Amygdala (tissue), 56 donors: Measurements from ENCODE around the gene NKX2-2.
A peak's percentile ranks its signal among the peaks of the same experiment; 100 is the strongest.

Experiments
- DNase-seq, 56 donors: peaks; one replicate each; lab custom pipeline; 2025; lab: John Stamatoyannopoulos, UW

Gene NKX2-2

DNA sequence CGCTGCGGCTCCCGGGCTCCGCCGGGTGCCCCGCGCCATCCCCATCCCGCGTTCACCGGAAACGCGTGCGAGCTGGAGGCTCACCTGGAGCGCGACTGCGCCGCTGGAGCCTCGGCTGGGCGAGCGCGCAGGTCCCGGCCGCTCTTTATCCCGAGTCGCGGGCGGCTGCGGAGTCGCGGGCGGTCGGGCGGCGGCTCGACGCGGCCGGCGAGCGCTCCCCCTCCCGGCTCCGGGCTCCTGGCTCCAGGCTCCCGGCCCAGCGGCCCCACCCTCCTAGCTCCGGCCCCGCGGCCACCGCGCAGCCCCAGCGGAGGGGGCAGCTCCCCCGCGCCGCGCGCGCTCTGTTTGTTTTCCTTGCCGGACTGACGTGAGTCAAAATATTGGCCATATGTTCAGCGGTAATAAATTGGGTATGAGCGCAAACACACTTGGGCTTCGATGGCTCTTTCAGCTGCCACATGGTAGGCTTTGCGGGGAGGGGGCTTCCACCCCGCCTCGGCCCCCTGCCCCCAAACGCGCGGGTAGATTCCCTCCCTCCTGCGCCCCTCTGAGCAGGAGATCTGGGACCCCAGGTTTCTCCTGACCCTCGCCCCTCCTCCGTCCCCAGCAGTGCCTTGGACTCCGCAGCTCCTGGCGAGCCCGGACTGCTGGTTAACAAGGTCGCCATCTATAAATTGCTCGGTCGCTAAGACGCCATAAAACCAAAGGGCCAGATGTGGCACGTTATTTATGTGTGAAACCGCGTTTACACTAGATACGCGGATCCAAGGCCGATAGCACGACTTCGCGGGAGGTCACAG is 8.8 kb upstream of the NKX2-2 start:
- DNase-seq, result peak in 28 of 56 donors; percentile 31 to 82 (median 50)

- peak in 8 of 56 donors; percentile 25 to 64 (median 50) for DNase-seq
Observed at GRCh38 chr20:21521596-21522480, 8.0 kb upstream of the NKX2-2 start.

DNA sequence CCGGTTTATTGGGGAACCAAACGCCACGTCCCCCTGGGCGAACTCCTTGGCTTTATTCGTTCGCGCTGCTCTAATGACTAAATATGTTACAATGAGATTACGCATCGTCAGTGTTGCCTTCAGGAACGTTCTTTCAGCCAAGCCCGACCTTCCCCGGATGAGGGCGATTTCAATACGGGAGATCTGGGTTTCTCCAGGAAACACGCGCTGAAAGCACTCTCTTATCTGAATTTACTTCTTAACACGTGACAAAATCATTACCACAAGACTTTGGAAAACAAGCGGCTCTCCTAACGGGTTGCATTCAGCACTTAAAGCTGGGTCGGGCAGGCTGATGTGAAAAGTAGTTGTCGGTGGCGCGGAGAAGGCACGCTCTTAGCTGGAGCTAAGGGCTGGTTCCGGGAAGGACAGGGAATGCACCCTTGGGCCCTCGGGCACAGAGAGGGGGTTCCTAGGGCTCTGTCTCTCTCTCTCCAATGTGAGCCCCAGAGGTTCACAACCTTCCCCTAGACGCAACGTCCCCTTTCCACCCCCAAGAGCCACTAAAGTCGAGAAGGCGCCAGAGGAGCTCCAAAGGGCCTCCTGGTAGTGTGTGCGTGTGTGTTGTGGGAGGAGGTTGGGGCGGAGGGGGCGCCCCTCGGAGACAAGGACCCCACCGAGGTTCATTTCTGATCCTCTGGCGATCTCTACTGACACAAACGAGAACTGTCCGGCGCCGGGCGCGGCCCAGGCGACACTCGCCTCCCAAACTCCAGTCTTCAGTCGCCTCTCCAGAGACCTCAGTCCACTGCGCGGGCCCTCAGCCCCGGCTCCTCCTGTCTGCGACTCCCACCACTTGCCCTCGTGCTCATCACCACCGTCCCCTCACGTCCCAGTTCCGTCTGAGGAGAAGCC is 7.1 kb upstream of the NKX2-2 start:
- DNase-seq, result peak in 34 of 56 donors; percentile 24 to 77 (median 46)

GRCh38 chr20:21519136-21519584 is 5.3 kb upstream of the NKX2-2 start:
- no peak for DNase-seq

DNA sequence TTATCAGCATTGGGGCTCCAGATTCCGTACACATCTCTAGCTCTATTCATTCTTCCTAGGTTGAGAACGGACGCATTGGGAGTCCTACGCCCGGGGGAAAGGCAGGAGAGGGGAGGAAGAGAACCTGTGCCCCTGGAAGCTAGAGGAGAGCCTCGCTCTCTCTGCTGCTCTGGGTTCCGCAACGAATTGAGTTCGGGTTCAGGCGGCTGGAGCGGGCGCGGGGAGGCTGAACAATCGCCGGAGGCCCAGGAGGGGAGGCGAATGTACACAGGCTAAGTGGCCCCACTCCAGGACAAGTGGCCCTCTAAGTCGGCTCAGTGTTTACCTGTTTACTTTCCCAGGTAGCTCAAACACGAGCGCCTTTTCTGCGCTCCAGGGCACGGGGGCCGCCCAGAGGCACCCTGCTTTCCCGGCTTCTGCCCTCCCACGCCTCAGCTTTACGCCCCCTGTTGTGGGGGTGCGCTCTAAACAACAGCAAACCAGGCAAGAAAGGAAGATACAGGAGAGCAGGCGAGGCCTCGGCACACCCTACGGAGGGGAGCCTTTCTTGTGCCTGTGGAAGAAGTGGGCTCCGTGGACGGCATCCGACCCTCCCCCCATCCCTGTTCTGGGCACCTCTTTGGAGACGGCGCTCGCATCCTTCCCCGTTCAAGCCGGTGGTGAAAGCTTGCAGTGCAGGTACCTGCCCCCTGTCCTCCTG is 4.6 kb upstream of the NKX2-2 start:
- DNase-seq, result no peak

DNA sequence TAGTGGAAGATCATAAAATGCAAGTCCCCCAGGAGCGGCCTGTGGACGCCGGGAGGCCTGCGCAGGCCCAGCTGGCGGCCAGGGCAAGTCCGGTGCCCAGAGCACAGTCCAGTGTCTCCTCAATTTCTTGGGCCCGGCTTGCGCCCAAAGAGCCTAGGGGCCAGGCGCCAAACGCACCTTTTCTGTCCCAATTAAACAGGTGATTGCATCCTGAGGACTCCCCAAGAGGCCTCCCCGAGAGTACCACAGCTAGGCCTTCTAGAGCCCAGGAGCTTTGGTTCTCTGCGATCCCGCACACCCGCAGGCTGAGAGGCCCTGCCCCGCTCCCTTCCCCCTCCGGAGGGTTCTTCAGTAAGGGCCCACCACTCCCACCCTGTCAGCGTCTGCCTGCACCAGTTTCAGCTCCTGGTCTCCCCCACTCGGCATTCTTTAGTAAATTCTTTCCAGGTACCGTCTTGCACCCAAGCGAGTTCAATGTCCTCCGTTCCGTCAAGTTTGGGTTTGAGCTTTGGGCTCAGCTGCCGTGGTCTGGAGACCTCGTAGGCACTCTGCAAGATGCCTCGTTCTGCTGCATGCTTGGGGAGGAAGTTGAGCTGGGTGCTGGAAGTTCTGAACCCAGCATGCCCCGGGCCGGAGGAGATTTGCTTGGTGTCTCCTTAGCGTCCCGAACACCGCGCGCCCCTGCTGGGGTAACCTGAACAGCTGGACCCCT is 3.9 kb upstream of the NKX2-2 start:
- DNase-seq, result no peak

GRCh38 chr20:21516861-21517565 is 3.1 kb upstream of the NKX2-2 start:
- no peak for DNase-seq

DNA sequence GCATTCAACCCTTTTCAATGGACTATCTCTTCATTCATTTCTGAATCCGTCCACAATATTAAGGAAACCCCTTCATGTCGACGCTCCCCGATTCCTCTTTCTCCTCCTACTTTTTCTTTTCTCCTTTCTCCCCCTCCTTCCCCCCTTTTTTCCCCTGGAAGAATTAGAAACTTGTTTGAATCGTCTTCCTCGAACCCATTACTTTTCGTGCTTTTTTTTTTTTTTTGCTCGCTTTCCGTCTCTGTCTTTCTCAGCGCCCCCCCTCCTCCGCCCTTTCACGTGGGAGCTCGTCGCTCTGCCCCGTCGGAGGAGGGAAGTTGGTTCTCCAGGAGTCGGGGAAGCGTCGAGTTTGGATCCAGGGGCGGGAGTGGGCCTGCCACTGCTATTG is 2.3 kb upstream of the NKX2-2 start:
- no peak for DNase-seq

GRCh38 chr20:21515300-21516179 is 1.7 kb upstream of the NKX2-2 start:
- peak in 15 of 56 donors; percentile 13 to 63 (median 29) for DNase-seq

- DNase-seq, result peak in 19 of 56 donors; percentile 24 to 74 (median 49)
Observed at GRCh38 chr20:21514553-21515251, 838 bp upstream of the NKX2-2 start.

GRCh38 chr20:21513181-21513663 is 642 bp downstream of the NKX2-2 start:
- DNase-seq, result peak in 8 of 56 donors; percentile 20 to 55 (median 42)

GRCh38 chr20:21512634-21513180 is 1.2 kb downstream of the NKX2-2 start:
- DNase-seq, result peak in 27 of 56 donors; percentile 30 to 69 (median 45)

DNA sequence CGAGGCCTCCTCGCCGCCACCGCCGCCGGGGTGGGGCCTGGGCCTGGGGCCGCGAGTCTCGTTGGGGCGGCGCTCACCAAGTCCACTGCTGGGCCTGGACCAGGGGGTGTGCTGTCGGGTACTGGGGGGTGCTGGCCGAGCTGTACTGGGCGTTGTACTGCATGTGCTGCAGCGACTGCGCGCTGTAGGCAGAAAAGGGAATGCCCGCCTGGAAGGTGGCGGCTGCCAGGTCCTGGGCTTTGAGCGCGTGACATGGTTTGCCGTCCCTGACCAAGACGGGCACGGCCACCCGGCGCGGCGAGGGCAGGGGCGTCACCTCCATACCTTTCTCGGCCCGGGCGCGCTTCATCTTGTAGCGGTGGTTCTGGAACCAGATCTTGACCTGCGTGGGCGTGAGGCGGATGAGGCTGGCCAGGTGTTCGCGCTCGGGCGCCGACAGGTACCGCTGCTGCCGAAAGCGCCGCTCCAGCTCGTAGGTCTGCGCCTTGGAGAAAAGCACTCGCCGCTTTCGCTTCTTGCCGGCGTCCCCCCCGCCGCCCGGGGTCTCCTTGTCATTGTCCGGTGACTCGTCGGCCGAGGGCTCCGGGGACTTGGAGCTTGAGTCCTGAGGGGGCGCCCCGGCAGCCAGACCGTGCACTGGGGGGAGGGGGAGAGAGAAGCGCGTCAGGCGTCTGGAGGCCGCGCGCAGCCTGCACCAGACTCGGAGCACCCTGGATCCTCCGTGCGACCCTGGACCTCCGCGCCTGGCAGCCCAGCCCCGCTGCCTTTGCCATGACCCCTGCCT is 1.8 kb downstream of the NKX2-2 start:
- peak in 14 of 56 donors; percentile 24 to 65 (median 48) for DNase-seq

DNA sequence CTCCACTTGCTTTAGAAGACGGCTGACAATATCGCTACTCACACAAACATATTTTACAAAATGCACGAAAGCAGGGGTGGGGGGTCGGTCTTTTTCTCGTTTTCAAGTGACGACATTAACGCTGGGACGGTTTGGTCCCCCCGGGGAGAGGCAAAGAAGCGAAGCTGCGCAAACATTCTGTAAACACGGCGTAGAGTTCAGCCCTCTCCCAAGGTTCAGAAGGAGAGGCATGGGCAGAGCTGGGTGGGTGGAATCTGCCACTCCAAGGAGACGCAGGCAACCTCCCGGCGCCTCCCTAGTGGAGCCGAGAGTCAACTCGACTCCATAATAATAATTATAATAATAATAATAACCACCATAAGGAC is 2.4 kb downstream of the NKX2-2 start:
- peak in 5 of 56 donors; percentile 14 to 65 (median 48) for DNase-seq
